HCT116 (cell line): ENCODE measurements around the gene SELL. TPM values are rescaled to one million over a fixed set of nuclear protein-coding genes. Genes with fewer than 3 reads are reported as not detected.

ENCODE experiments used
- ATAC-seq: fragments of 200-7000 bp; cut with Tn5 transposase; 2 replicates; pipeline ENCODE4 v1.9.1; 2020; ENCODE audit warnings: mild to moderate bottlenecking, moderate library complexity
- BruUV-seq: library from RNA; stranded (reverse); fragments of 400-500 nt; replicated peaks from 2 replicates; lab custom pipeline; 2021; lab: Mats Ljungman, UMichigan
- CTCF ChIA-PET: fragments of 300-600 bp; sonication (Branson Sonifier 250); formaldehyde crosslinking; loops from one replicate; lab custom pipeline; 2021; ENCODE audit warnings: antibody characterized with exemption; lab: Charles Lee
- POLR2A ChIA-PET: fragments of 300-600, 350-600 bp; sonication (Branson Sonifier 250); formaldehyde crosslinking; loops from one replicate; lab custom pipeline; 2021; ENCODE audit warnings: antibody characterized with exemption; lab: Charles Lee
- RAD21 ChIA-PET, 2 experiments: fragments of 300-600 bp; sonication (Branson Sonifier 250); formaldehyde crosslinking; loops; one replicate each; lab custom pipeline; 2023; ENCODE audit warnings: low total read pairs in 2 of 2; ENCODE audit not compliant: uncharacterized antibody in 2 of 2, unreplicated experiment in 2 of 2, low non-redundant PET in 1 of 2; lab: Charles Lee
- DNase-seq: peaks from one replicate; pipeline ENCODE4 v3.0.0-alpha.2; 2010; ENCODE audit warnings: low read depth, low spot score
- H2AFZ ChIP-seq: fragments of 200-600 bp; shearing (Covaris generic), sonication (generic); 2 replicates; pipeline ENCODE4 v1.6.1; 2017; ENCODE audit warnings: low read depth, mixed run types, mixed read lengths, antibody characterized with exemption, low read length; ENCODE audit not compliant: poor library complexity, severe bottlenecking
- H3K27ac ChIP-seq: 2 replicates; pipeline ENCODE4 v1.5.1; 2012; ENCODE audit warnings: low read depth, low read length
- H3K27me3 ChIP-seq: fragments of 200-600 bp; sonication (generic); 2 replicates; pipeline ENCODE4 v1.6.1; 2016; ENCODE audit warnings: mixed run types, low read length, mixed read lengths; ENCODE audit not compliant: insufficient read depth
- H3K36me3 ChIP-seq, 2 experiments: fragments of 200-500 bp in 1 of 2; fragments of 200-600 bp in 1 of 2; sonication (Bioruptor generic) in 1 of 2; sonication (generic) in 1 of 2; 2 replicates each; pipeline versions ENCODE4 v1.5.1 to v1.6.1; 2014 to 2016; ENCODE audit warnings: low read length in 2 of 2, inconsistent platforms in 1 of 2, mixed read lengths in 1 of 2, mixed run types in 1 of 2; ENCODE audit not compliant: insufficient read depth in 2 of 2, control insufficient read depth in 1 of 2
- H3K4me1 ChIP-seq, 2 experiments: fragments of 200-600 bp in 1 of 2; sonication (generic) in 1 of 2; 2 replicates each; pipeline versions ENCODE4 v1.5.1 to v1.6.1; 2012 to 2017; ENCODE audit warnings: low read length in 2 of 2, inconsistent platforms in 1 of 2, mild to moderate bottlenecking in 1 of 2, mixed read lengths in 1 of 2, mixed run types in 1 of 2, moderate library complexity in 1 of 2; ENCODE audit not compliant: insufficient read depth in 2 of 2, control insufficient read depth in 1 of 2
- H3K4me2 ChIP-seq: fragments of 200-600 bp; sonication (generic); 2 replicates; pipeline ENCODE4 v1.6.1; 2017; ENCODE audit warnings: mixed run types, low read length, mixed read lengths
- H3K4me3 ChIP-seq, 2 experiments: fragments of 200-600 bp in 1 of 2; sonication (generic) in 1 of 2; replicated peaks in 1 of 2; 2 replicates each; pipeline ENCODE4 v1.5.1; 2011 to 2016; ENCODE audit warnings: low read length in 2 of 2, control low read depth in 1 of 2, low read depth in 1 of 2, mild to moderate bottlenecking in 1 of 2, mixed read lengths in 1 of 2, mixed run types in 1 of 2
- H3K79me2 ChIP-seq: fragments of 200-600 bp; sonication (generic); 2 replicates; pipeline ENCODE4 v1.6.1; 2017; ENCODE audit warnings: mild to moderate bottlenecking, mixed run types, low read length, moderate library complexity, mixed read lengths; ENCODE audit not compliant: insufficient read depth
- H3K9ac ChIP-seq: fragments of 200-600 bp; sonication (generic); 2 replicates; pipeline ENCODE4 v1.6.1; 2016; ENCODE audit warnings: low read length, mixed read lengths
- H3K9me2 ChIP-seq: fragments of 200-600 bp; sonication (generic), shearing (Covaris generic); 2 replicates; pipeline ENCODE4 v1.6.1; 2017; ENCODE audit warnings: mixed run types, mild to moderate bottlenecking, moderate library complexity; ENCODE audit not compliant: insufficient read depth
- H3K9me3 ChIP-seq, 2 experiments: fragments of 200-500 bp in 1 of 2; fragments of 200-600 bp in 1 of 2; sonication (Bioruptor generic) in 1 of 2; sonication (generic) in 1 of 2; 2 replicates each; pipeline ENCODE4 v1.6.1; 2014 to 2017; ENCODE audit warnings: low read length in 2 of 2, mixed read lengths in 2 of 2, inconsistent platforms in 1 of 2, low read depth in 1 of 2, mild to moderate bottlenecking in 1 of 2, mixed run types in 1 of 2, moderate library complexity in 1 of 2; ENCODE audit not compliant: control insufficient read depth in 1 of 2, insufficient read depth in 1 of 2
- H4K20me1 ChIP-seq: fragments of 200-600 bp; sonication (generic), shearing (Covaris generic); 2 replicates; pipeline ENCODE4 v1.6.1; 2017; ENCODE audit warnings: mixed run types, mild to moderate bottlenecking, moderate library complexity; ENCODE audit not compliant: insufficient read depth
- ATF3 ChIP-seq: IDR thresholded peaks from 2 replicates; pipeline ENCODE4 v1.6.1; 2012
- CBX3 ChIP-seq: IDR thresholded peaks from 2 replicates; pipeline ENCODE4 v1.6.1; 2012; ENCODE audit warnings: low read depth
- CTCF ChIP-seq, 3 experiments: fragments of 200-600 bp in 1 of 3; sonication (generic) in 1 of 3; IDR thresholded peaks in 2 of 3; conservative IDR thresholded peaks in 1 of 3; 2 replicates each; pipeline ENCODE4 v1.5.1; 2012 to 2017; ENCODE audit warnings: low read depth in 2 of 3, low read length in 2 of 3, antibody characterized with exemption in 1 of 3, borderline replicate concordance in 1 of 3, control low read depth in 1 of 3, mild to moderate bottlenecking in 1 of 3, mixed read lengths in 1 of 3, mixed run types in 1 of 3, moderate library complexity in 1 of 3; ENCODE audit not compliant: insufficient read depth in 1 of 3
- EZH2 ChIP-seq: fragments of 200-600 bp; sonication (generic); IDR thresholded peaks from 2 replicates; pipeline ENCODE4 v1.6.1; 2017; ENCODE audit warnings: antibody characterized with exemption, mixed run types
- EZH2phosphoT487 ChIP-seq: fragments of 200-600 bp; IDR thresholded peaks from 2 replicates; pipeline ENCODE4 v1.6.1; 2018; ENCODE audit warnings: antibody characterized with exemption, borderline replicate concordance
- FOSL1 ChIP-seq: IDR thresholded peaks from 2 replicates; pipeline ENCODE4 v1.6.1; 2012; ENCODE audit warnings: low read depth
- MAX ChIP-seq: IDR thresholded peaks from 2 replicates; pipeline ENCODE4 v1.6.1; 2012
- POLR2A ChIP-seq: IDR thresholded peaks from 2 replicates; pipeline ENCODE4 v1.7.0; 2011; ENCODE audit warnings: borderline replicate concordance; ENCODE audit not compliant: insufficient read depth, insufficient read length; ENCODE audit errors: extremely low read depth
- POLR2AphosphoS5 ChIP-seq: IDR thresholded peaks from 2 replicates; pipeline ENCODE4 v1.6.1; 2011; ENCODE audit warnings: mild to moderate bottlenecking, low read depth, low read length, moderate library complexity
- ZBTB33 ChIP-seq: IDR thresholded peaks from 2 replicates; pipeline ENCODE4 v1.6.1; 2011; ENCODE audit warnings: mild to moderate bottlenecking, low read length, moderate library complexity; ENCODE audit not compliant: insufficient replicate concordance; ENCODE audit errors: extremely low read depth
- ZNF274 ChIP-seq: fragments of 200-500 bp; sonication (Bioruptor generic); IDR thresholded peaks from 2 replicates; pipeline ENCODE4 v1.6.1; 2014; ENCODE audit warnings: mild to moderate bottlenecking, low read depth, low read length, inconsistent platforms
- intact Hi-C: fragments of 100-400 bp; cut with micrococcal nuclease; formaldehyde crosslinking; loops from 2 replicates; pipeline ENCODE4 v1.10.0; 2022
- total RNA-seq: library from RNA; stranded (reverse); gene quantifications from one replicate; pipeline ENCODE4 v1.2.1, GENCODE V29; 2021; ENCODE audit not compliant: unreplicated experiment

SELL gene
- total RNA-seq, 1 experiment from 2014 or later: 4.1 TPM

DNA sequence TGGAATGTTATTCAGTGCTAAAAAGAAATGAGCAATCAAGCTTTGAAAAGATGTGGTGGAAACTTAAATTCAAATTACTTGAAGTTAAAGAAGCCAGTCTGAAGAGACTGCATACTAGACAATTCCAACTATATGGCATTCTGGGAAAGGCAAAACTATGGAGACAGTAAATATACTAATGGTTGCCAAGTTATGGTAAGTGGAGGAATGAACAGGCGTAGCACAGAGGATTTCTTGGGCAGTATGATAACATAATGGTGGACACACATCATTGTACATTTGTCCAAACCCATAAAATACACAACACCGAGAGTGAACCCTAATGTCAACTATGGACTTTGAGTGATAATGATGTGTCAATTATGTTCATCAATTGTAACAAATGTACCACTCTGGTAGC, 60.4 kb downstream of the SELL start:
- BruUV-seq: no TSS peak
- Histone ChIP-seq H3K4me3 (no peak overlapping the region), H4K20me1 (no peaks in the 10 kb centered on the region), H3K9me3 (no peaks in the 10 kb centered on the region), H3K9me2 (no peaks in the 10 kb centered on the region), H3K4me1 (no peaks in the 10 kb centered on the region), H3K36me3 (no peaks in the 10 kb centered on the region), H3K9ac (no peak overlapping the region), H3K27me3 (no peaks in the 10 kb centered on the region), H3K4me2 (no peak overlapping the region), H3K79me2 (no peaks in the 10 kb centered on the region), H2AFZ (no peak overlapping the region), H3K27ac (no peak overlapping the region)
- CTCF ChIA-PET: no interaction called here
- RAD21 ChIA-PET: no interaction called here
- POLR2A ChIA-PET: no interaction called here
- intact Hi-C loops: loop anchor here (10.0 kb wide), 1 partner anchor 64 kb away; the partner anchor contains the start of gene SELL
- no peak for ATAC-seq
- TF ChIP-seq POLR2A (no peak), POLR2AphosphoS5 (no peak), CTCF (IDR thresholded peaks at IDR 0.05 in 2 of 3, conservative IDR thresholded peaks at IDR 0.05 in 1 of 3; ENCODE audit: borderline replicate concordance in 1 of 3, insufficient read depth in 1 of 3, low read depth in 2 of 3, low read length in 2 of 3) (no peak), ATF3 (no peak), ZNF274 (no peak), ZBTB33 (no peak), EZH2phosphoT487 (no peak), FOSL1 (no peak), MAX (no peak), EZH2 (no peak), CBX3 (no peak)
- DNase-seq: no peak
